Mesenteric fat pad (tissue), 1 donor: ENCODE results near the gene BRI3BP. TPM values are rescaled to one million over a fixed set of nuclear protein-coding genes. Genes with fewer than 3 reads are reported as not detected.

Experiments used
- DNase-seq: peaks from one replicate; pipeline ENCODE4 v3.0.0-alpha.2; 2020; ENCODE audit warnings: low spot score
- long read RNA-seq: library from polyadenylated mRNA; unstranded; transcript quantifications from one replicate; pipeline ENCODE4 v2.0.0, GENCODE V29; 2020
- total RNA-seq: library from RNA; stranded (reverse); fragmentation: NEBNext Ultra II Directional; extraction: Animal tissue kit (Norgen Biotek cat#: 25700); gene quantifications from one replicate; pipeline ENCODE4 v1.2.1, GENCODE V29; 2021
- donor health status: DM: yes; HTN: yes; CAD: no.

The BRI3BP gene, protein sequence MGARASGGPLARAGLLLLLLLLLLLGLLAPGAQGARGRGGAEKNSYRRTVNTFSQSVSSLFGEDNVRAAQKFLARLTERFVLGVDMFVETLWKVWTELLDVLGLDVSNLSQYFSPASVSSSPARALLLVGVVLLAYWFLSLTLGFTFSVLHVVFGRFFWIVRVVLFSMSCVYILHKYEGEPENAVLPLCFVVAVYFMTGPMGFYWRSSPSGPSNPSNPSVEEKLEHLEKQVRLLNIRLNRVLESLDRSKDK
- 4.5 TPM for total RNA-seq
- long read RNA-seq, partial matches to known transcripts: 3 of 5 reads
- long read RNA-seq, other reads (novel, unspliced or antisense): 2 of 5 reads

DNA sequence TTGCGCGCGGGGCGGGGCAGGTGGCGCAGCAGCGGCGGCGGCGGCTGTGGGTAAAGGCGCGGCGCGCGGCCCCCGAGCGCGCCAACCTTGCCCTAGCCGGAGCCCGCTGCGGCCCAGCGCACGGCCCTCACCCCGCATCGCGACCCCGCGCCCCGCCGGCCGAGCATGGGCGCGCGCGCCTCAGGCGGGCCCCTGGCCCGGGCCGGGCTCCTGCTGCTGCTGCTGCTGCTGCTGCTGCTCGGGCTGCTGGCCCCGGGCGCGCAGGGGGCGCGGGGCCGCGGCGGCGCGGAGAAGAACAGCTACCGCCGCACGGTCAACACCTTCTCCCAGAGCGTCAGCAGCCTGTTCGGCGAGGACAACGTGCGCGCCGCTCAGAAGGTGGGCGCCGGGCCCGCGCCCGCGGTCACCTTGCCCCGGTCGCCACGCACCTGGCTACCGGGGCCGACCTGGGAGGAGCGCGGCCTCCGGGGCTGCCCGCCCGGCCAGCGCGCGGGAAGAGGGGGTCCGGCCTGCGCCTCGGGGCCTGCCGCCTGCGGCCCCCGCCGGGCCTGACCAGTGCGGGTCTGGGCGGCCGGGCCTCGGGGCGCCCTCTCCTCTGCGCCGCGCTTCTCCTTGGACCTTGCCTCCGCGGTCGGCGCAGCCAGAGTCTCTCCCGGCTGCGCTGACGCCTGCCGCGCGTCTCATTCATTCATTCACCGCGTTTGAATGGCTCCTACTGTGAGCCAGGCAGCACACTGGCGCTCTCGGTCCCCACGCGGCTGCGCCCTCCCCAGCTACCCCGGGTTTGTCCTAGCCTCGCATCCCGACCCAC lies at the start of gene BRI3BP:
Gene BRI3BP (plus strand): TSS at position 20 of the 811 bp plus-strand sequence. CDS start 146 bp downstream, at position 166.
- DNase-seq: no peak

DNA sequence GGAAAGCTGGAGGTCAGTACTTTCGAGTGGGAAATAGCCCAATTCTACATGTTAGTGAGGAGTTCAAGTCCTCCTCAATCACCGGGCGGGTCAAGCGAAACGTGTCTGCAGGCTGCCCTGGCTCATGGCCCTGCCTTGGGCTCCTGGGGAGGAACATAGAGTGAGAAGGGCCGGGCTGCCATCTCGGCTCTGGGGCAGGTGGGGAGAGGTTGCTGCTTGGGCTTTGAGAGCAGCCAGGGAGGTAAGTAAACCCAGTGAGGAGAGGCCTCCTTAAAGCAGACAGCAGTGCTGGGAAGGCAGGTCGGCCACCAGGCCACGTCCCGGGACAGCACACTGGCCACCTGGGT lies 47.0 kb upstream of the BRI3BP start:
- DNase-seq: no peak

DNA sequence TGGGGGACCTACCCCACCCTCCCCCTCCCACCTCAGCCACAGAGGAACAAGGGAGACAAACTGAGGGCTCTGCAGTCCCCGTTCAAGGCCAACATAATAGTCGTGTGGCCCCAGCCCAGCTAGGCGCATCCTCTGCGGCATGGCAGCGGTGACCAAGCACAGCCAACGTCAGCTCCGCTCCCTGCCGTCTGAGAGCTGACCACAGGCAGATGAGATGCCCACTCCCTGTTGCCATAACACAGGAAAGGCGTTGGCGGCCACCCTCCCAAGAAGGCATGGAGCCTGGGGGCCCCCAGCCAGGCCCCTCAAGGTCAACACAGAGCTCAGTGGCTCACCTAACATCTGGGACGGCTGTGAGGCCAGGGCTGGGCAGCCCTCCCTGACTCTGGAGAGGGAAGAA lies 46.4 kb upstream of the BRI3BP start:
- DNase-seq: no peak

DNA sequence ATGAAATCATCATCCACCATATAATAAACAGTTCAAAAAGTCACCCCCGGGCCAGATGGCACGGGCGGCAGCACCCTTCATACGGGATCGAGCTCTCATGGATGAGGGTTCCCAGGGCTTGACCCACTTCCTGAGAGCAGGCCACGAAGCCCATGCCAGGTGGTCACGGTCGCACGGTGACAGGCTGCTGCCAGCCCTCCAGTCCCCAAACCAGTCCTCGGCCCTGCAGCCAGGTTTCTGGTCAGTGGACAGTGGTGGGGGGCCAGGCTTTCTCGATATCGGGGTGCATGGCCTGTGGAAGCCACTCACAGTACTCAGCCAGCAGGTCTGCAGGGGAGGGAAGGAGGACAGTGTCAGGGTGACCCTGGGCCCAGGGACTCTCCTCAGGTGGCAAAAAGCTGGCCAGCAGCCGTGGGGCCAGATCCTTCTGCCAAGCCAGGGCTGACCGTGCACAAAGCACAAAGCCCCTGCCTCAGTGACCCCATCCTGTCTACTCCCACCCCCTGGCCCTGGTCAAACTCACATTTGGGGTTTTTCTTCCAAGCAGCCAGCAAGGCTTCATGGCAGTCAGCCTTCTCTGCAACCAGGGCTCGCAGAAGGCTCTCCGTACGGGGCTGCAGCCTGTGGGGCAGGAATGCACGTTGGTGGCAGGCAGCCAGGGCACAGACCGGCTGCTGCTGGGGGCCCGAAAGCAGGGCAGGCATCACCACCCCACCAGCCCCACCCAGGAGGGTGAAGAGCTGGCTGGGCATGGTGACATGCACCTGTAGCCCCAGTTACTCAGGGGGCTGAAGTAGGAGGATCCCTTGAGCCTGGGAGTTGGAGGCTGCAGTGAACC lies 45.7 kb upstream of the BRI3BP start:
- no peak for DNase-seq

DNA sequence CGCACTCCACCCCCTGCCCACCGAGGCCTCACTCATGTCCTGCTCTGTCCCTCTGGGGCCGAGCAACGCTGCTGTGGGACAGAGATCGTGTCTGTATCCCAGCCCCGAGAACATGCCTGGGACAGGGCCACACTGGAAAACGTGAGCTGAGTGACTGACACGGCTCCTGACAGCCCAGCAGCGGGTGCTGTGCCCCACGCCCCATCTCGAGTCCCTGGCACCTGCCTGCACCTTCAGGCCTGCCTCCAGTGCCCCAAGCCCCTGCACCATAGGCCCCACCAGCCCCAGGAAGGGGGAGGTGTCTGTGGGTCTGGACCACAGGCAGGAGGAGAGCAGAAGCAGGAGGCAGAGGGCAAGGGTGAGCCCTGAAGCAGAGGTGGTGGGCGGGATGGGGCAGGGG lies 44.4 kb upstream of the BRI3BP start:
- DNase-seq: no peak

DNA sequence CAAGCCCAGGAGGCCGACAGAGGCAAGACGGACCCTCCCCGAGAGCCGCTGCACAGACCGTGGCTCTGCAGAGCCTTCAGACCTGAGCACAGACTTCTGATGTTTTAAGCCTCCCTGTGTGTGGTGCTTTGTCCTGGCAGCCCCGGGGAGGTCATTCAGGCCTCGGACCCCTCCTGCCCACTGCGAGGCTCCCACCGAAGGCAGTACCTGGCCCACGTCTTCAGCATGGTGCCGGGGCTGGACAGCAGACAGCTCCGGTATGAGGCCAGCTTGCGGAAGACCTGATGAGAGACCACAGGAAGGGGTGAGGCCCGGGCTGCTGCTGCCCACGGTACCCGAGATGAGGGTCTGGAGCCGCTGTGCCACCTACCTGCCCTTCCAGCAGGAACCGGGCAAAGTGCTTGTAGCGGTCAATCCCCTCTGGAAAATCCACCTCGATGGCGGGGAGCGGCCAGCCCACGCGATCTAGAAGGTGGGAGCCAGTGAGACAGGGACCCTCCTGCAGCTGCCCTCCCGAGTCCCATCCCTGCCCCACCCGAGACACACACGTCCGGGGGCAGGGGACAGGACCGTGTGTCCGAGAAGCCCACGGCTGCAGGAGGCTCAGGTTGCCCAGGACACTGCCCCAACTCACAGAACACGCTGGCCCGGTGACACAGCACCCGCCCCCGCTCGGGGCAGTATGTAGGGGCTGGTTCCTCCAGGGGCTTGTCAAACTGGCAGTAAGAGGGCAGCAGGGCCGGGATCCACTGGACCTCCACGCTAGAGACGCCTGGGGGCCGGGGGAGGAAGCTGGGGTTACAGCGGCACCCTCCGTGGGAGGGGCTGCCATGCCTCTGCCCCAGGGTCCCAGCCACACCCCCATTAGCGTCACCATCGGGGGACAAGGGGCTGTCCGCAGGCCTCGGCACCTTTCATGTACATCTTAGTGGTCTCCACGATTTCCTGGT lies 43.4 kb upstream of the BRI3BP start:
- DNase-seq: no peak

DNA sequence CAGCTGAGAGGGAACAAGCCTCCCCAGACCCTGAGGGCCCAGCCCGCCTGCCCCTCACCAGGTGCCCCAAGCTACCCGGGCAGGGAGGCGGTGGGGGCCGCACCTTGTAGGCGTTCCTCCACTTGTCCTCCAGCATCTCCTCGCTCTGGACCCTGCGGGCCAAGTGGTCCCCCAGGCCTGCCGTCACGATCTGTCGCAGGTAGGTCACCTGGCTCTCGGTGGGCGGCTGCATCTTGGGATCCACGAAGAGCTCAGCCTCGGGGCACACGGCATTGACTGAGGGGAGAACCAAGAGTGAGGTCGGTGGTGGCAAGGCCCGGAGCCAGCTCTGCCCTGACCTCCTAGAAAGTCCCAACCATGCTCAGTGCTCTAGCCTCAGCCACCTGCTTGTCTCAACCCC lies 41.1 kb upstream of the BRI3BP start:
- DNase-seq: no peak

DNA sequence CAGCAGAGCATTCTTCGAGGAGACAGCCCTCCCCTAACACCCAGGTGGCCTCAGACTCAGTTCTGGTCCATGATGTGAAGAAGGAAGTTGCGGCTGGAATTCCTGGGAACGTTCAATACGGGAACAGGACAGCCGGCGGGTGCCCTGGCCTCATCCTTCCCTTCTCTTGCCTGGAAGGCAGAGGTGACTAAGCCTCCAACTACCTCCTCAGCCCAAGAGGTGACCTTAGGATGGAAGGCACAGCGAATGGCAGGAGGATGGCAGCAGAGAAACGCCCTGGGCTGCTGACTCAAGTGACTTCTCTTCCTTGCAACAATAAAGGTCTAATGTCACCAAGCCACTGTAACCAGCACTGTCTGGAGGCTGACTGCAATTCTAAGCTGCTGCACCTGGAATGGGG lies 40.6 kb upstream of the BRI3BP start:
- DNase-seq: no peak

DNA sequence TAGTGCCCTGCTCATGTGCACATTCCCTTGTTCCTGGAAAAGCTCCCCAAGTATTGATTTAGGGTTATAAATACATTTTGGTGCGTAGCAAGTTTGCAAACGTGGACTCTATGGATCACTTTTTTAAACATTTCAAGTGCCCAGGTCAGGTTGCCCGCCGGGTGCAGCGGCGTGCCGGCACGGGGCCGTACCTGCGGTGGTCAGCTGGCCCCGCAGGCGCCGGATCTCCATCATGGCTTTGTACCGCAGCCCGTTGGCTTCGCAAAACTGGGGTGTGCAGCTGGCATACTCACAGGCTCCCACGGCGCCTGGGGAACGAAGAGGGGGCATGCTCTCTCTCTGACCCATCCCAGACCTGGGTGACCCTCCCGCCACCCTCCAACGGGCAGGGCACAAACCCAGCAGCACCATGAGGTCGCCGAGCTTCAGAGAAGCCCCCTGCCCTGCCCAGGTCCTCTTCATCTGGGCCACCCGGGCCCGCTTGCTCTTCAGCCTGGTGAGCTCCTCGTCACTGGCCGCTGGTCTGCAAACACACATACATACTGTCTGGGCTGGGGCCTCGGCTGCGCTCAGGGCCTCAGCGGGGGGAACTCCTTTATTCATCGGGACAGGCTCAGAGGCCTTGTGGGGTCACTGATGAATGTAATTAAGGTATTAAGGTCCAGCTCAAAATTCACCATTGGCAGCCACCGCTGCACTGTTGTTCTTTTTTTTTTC lies 39.6 kb upstream of the BRI3BP start:
- DNase-seq: no peak

DNA sequence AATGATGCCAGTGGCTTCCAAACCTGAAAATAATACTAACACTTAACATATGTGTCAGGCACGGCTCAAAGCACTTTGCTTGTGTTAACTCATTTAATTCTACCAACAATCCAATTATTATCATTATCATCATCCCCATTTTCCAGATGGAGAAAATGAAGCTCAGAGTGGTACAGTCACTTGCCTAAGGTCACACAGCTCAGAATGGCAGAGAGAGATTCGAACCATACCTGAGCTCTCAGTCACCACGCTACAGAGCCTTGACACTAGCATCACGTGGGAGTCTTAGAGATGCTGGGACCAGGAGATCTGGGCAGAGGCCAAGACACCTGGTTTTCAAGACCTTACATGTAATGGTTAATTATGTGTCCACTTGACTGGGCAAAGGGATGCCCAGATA lies 38.7 kb upstream of the BRI3BP start:
- DNase-seq: no peak

DNA sequence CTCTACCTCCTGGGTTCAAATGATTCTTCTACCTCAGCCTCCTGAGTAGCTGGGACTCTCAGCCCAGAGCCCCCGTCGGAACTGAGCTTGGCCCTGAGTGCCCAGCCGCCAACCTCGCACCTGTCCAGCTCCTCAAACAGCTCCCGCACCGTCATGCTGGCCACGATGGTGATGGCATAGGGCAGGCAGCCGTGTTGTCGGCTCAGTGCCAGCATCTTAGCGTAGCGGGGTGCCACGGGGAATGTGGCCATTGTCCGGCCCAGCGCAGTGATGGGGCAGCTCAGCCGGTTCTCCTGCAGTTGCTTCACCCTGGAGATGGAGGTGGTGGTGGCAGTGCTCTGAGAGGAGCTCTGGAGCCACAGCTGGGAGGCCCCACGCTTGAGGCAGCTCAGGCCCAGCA lies 36.9 kb upstream of the BRI3BP start:
- no peak for DNase-seq

DNA sequence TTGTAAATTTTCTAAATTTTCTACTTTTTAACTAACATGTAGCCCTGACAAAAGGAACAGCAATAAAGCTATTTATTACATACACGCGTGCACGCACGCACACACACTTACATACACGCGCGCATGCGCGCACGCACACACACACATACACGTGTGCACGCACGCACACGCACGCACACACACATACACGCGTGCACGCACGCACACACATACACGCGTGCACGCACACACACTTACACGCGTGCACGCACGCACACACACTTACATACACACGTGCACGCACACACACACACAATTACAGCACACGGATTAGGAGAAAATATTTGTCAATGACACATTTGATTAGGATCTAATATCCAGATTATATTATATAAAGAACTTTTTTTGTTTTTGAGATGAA lies 32.4 kb upstream of the BRI3BP start:
- DNase-seq: no peak

DNA sequence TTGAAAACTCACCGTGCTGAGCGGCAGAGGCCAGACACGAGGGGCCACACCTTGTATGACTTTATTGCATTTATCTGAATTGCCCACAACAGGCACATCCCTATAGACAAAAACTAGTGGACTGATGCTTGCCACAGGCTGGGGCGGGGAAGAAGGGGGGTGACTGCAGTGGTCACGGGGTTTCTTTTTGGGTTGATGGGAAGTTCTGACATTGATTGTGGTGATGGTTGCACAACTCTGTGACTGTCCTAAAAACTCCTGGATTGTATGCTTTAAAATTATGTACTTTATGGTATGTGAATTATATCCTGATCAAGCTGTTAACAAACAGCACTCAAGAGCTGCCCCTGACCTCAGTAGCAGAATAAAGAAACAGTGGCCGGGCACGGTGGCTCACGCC lies 30.2 kb upstream of the BRI3BP start:
- DNase-seq: no peak

DNA sequence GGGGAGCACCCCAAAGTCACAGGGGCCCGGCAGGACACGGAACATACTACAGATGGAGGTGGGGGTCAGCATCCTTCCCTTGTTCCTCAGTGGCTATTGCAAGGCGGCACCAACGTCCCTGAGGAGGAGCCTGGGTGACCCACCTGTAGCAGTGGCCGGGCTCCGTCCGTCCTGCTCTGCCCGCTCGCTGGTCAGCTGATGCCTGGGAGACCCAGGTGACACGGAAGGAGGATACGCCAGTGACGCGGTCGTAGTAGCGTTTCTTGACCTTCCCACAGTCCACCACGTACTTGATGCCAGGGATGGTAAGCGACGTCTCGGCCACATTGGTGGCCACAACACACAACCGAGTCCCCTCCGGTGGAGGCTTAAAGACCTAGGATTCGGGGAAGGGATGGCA lies 29.2 kb upstream of the BRI3BP start:
- no peak for DNase-seq

DNA sequence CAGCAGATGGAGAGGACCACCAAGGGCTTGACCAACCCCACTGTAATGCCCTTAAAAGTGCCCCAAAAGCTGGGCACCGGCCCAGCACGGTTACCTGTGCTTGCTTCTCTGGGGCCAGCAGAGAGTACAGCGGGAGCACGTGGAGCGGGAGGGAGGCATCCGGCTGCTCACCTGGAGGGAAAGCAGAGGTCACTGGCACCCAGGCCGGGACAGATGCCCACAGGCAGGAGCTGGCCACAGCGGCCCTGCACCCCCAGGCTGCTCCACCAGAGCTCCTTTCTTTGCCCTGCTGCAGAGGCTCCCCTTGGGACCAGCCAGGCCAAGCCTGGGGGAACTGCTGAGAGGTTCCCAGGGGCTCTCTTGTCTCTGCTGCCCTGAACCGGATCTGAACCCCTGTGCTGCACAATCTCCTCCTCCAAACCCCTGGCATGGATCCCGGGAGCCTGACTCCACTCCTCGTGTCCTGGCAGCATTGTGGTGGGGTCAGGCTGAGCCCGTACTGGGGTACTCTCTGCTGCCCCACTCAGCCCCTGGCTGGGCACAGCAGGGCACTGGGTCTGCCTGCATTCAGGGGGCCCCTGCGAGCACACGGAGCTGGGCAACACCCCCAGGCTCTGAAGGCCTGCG lies 28.5 kb upstream of the BRI3BP start:
- DNase-seq: no peak

DNA sequence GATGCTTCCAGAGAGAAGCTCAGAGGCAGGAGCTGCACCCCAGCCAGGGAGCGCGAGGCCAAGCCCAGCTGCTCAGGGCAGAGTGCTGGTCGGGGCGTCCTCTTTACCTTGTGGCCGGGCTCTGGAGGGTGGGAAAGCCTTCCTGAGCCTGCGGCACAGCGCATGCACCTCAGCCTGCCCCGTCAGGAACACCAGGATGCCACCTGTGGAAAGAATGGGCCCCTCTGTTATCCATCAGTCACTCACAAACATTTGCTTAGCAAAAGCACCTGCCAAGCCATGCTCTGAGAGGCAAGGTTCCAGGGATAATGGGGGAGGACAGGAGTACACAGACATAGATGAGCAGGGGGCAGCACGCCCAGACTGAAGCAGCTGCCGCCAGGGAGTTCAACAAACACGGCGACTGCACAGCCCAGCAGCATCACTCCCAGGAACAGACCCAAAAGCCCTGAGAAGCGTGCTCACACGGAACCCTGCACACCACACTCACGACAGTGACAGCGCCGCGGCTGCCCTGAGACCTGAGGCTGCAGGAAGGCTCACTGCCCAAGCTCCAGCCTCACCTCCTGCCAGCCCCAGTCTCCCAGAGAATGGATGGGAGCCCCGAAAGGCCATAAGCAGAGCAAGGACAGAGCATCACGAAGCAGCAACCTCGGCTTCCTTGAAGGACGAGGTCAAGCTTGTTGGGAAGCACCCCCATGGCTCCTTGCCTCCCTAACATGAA lies 26.3 kb upstream of the BRI3BP start:
- no peak for DNase-seq

DNA sequence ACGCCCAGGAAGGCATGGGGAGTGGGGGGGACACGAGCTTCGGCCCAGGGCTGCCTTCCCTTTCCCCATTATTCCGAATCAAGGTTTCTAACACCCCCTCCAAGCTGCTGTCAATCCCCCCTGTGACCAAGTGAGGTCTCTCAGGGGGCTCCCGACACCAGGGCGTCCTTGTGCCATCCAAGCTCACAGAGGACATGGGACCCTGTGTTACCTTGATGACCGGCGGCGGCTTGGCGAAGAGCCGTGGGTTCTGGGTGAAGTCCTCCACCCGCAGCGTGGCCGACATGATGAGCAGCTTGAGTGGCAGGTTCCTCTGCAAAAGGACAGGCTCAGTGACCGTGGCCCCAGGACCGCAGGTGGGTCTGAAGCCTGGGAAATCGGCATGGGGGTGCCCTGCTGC lies 24.8 kb upstream of the BRI3BP start:
- no peak for DNase-seq

DNA sequence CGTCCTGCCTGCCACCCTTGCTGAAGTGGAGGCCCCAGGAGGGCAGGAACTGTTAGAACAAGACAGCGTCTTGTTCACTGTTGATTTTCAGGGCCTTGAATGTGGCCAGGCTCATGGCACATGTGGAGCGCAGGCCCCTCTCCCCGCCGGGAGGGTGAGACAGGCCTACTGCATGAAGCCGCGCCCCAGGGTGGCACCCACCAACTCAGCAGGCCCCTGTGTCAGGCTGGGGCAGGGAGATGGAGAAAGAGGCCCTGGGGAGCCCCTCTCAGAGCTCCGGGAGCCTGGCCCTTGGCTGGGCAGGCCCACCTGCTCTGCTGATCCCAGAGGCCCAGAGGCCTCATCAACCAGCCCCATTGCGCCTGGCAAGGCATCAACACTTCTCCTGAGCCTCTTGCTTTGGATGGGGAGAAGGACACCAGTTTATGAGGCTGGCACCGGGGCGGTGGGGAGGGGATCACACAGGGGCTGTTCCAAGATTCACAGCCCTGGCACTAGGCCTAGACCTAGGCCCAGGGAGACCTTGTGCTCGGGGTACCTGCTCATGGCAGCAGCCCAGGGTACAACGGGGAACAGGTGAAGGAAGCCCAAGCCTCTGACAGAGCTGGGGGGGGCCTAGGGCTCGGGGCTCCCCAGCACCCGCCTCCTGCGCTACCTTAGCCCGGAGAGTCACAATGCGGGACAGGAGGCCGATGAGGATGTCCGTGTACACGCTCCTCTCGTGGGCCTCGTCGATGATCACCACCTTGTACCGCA lies 22.6 kb upstream of the BRI3BP start:
- no peak for DNase-seq
